Measurements from ENCODE around the gene SDK2. TPM values are rescaled to one million over a fixed set of nuclear protein-coding genes. Genes with fewer than 3 reads are reported as not detected.

Gene SDK2
- polyA plus RNA-seq, 3 donors = 0.01 TPM; not detected in 2

GRCh38 chr17:73365301-73365874 is 278.9 kb downstream of the SDK2 start:
- Histone ChIP-seq H2AFZ (ENCODE audit: insufficient read depth, low read depth, low read length, poor library complexity, severe bottlenecking) (no peak overlapping the region), H3K36me3 (replicated peaks in 1 of 2; ENCODE audit: control insufficient read depth in 1 of 2, insufficient read depth in 2 of 2, low read length in 2 of 2) (no peaks in the 10 kb centered on the region), H3K4me3 (replicated peaks in 1 of 3; ENCODE audit: low read depth in 2 of 3, low read length in 3 of 3) (no peak overlapping the region), H4K20me1 (ENCODE audit: insufficient read depth, low read length) (no peaks in the 10 kb centered on the region), H3K9ac (ENCODE audit: insufficient read depth, low read length, poor library complexity, severe bottlenecking) (no peak overlapping the region), H3K4me1 (ENCODE audit: control insufficient read depth in 1 of 2, insufficient read depth in 2 of 2, low read length in 2 of 2) (no peaks in the 10 kb centered on the region), H3K27ac (ENCODE audit: low read depth in 1 of 2, low read length in 2 of 2) (no peak overlapping the region), H3K9me3 (replicated peaks in 1 of 2; ENCODE audit: control insufficient read depth in 1 of 2, insufficient read depth in 1 of 2, low read length in 2 of 2) (no peaks in the 10 kb centered on the region), H3K79me2 (ENCODE audit: insufficient read depth, low read length) (no peaks in the 10 kb centered on the region), H3K27me3 (ENCODE audit: control insufficient read depth in 2 of 2, insufficient read depth in 2 of 2, low read length in 2 of 2) (no peaks in the 10 kb centered on the region), H3K4me2 (replicated peaks; ENCODE audit: extremely low read depth, low read length, poor library complexity, severe bottlenecking) (no peak overlapping the region)
- Mint-ChIP-seq H3K4me1 (peaks cover 2% of the 10 kb centered on the region), H3K27ac (no peak overlapping the region), H3K27me3 (ENCODE audit: low read depth in 3 of 3) (peaks cover 0 to 9% (median 1%) of the 10 kb centered on the region in 3 donors), H3K36me3 (no peaks in the 10 kb centered on the region), H3K9me3 (peaks cover 0 to 2% (median 0%) of the 10 kb centered on the region in 7 donors), H3K4me3 (no peak overlapping the region)
- intact Hi-C loops (cut with micrococcal nuclease) = loop anchor here in 1 of 2 donors (5.0 kb wide), 1 partner anchor 53 kb away; the partner anchor contains the start of gene CDC42EP4
- WGBS (ENCODE audit: insufficient coverage) = 68% methylated on average over 13 of the region's 20 CpGs
- no peak for DNase-seq
- TF ChIP-seq CTCF (IDR thresholded peaks at IDR 0.05) = no peak

GRCh38 chr17:73364155-73364522 is 280.1 kb downstream of the SDK2 start:
- Mint-ChIP-seq H3K9me3 (peaks cover 0 to 2% (median 0%) of the 10 kb centered on the region in 7 donors), H3K4me3 (no peak overlapping the region), H3K27me3 (ENCODE audit: low read depth in 3 of 3) (peaks cover 0 to 8% (median 1%) of the 10 kb centered on the region in 3 donors), H3K36me3 (no peaks in the 10 kb centered on the region), H3K4me1 (peaks cover 2% of the 10 kb centered on the region), H3K27ac (peak overlapping the region in 1 of 7 donors; percentile 42)
- Histone ChIP-seq H3K79me2 (ENCODE audit: insufficient read depth, low read length) (no peaks in the 10 kb centered on the region), H3K36me3 (replicated peaks in 1 of 2; ENCODE audit: control insufficient read depth in 1 of 2, insufficient read depth in 2 of 2, low read length in 2 of 2) (no peaks in the 10 kb centered on the region), H3K9ac (ENCODE audit: insufficient read depth, low read length, poor library complexity, severe bottlenecking) (no peak overlapping the region), H2AFZ (ENCODE audit: insufficient read depth, low read depth, low read length, poor library complexity, severe bottlenecking) (no peak overlapping the region), H3K27ac (ENCODE audit: low read depth in 1 of 2, low read length in 2 of 2) (no peak overlapping the region), H3K4me2 (replicated peaks; ENCODE audit: extremely low read depth, low read length, poor library complexity, severe bottlenecking) (no peak overlapping the region), H4K20me1 (ENCODE audit: insufficient read depth, low read length) (no peaks in the 10 kb centered on the region), H3K4me1 (ENCODE audit: control insufficient read depth in 1 of 2, insufficient read depth in 2 of 2, low read length in 2 of 2) (no peaks in the 10 kb centered on the region), H3K27me3 (ENCODE audit: control insufficient read depth in 2 of 2, insufficient read depth in 2 of 2, low read length in 2 of 2) (no peaks in the 10 kb centered on the region), H3K4me3 (replicated peaks in 1 of 3; ENCODE audit: low read depth in 2 of 3, low read length in 3 of 3) (no peak overlapping the region), H3K9me3 (replicated peaks in 1 of 2; ENCODE audit: control insufficient read depth in 1 of 2, insufficient read depth in 1 of 2, low read length in 2 of 2) (no peaks in the 10 kb centered on the region)
- TF ChIP-seq CTCF (IDR thresholded peaks at IDR 0.05) = no peak
- DNase-seq = no peak
- 100% methylated on average over 2 of the region's 4 CpGs for WGBS (ENCODE audit: insufficient coverage)
- intact Hi-C loops (cut with micrococcal nuclease) = no loop called here
